GM23248 (cell line): ENCODE data around the gene SH3BGRL2.

Source experiments
- EZH2 ChIP-seq: fragments of 200-600 bp; sonication (generic); IDR thresholded peaks from 2 replicates; pipeline ENCODE4 v1.6.1; 2018; ENCODE audit warnings: antibody characterized with exemption, mild to moderate bottlenecking; ENCODE audit not compliant: insufficient read depth, poor library complexity, severe bottlenecking
- EZH2phosphoT487 ChIP-seq: fragments of 200-600 bp; sonication (generic); IDR thresholded peaks from 2 replicates; pipeline ENCODE4 v1.6.1; 2018; ENCODE audit warnings: antibody characterized with exemption, moderate library complexity, mild to moderate bottlenecking, low read depth; ENCODE audit not compliant: insufficient read depth

- TF ChIP-seq EZH2 (no peak), EZH2phosphoT487 (no peak)
These were observed 8.8 kb upstream of the SH3BGRL2 start for GRCh38 chr6:79622364-79622763.
